Endothelial cell of hepatic sinusoid (primary cell): ENCODE results near the gene PPP1R1C.
"Not testable (repeated sequence)": the region's sequence is repeated elsewhere in the genome, so short reads cannot be mapped to it uniquely, and the experiment has no call there.

Experiments
- in situ Hi-C: cut with HindIII; loops from 2 replicates; pipeline ENCODE4 v1.10.0; 2017; ENCODE audit warnings: low sequenced_read_pairs

Gene PPP1R1C

DNA sequence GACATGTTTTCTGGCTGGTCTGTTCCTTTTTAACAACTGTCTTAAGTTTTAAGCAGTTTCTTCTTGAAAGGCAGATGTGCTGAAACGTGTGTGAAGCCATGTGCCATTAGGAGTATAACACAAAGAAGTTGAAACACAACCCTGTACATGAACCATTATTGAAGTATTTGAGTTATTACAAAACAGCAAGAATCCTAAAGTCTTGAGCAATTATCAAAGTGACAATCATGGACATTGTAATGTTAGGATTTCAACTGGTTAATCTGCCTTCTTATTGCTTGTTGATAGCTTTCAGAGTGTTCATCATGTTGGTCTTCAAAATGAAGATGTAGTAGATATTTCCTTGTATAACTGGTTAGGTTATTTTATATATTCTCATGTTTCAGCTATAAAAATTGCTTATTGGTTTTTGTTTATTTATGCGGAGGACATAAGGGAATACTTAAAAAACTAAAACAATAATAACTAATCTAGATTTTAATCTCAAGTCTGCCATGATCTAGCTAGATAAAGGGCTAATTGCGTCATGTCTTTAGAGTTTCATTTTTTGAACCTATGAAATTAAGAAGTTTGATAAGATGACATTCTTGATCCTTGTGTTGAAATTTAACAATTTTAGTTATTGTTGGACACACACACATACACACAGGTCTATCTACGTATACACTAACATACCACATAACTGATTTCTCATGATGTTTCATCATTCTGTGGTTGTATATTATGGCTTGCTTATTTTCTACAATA, 21.1 kb downstream of the PPP1R1C start:
- in situ Hi-C loops, result no loop called here

- in situ Hi-C loops, result no loop called here
These were observed 28.6 kb downstream of the PPP1R1C start for GRCh38 chr2:182014284-182014683.

- in situ Hi-C loops, result no loop called here
These were observed 29.9 kb downstream of the PPP1R1C start for GRCh38 chr2:182015334-182016109.

- in situ Hi-C loops, result no loop called here
These were observed 32.6 kb downstream of the PPP1R1C start for GRCh38 chr2:182018218-182018617.

DNA sequence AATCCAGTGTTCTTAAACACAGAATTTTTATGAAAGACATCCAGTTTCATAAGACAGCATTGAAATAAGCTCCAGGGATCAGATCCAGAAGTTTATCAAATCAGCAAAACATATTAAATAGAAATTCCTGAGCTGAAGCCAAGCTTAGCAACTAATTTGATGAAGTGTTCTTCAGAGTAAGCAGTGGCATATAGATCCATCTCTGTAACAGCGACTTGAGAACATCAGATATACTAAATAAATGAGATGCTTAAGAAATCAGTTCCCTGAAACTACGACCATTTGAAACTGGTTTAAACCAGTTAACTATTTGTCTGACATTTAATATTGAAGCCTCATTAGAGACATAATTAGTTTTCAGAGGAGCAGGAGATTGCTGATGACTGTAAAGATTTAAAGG, 34.1 kb downstream of the PPP1R1C start:
- in situ Hi-C loops, result loop anchor here (5.0 kb wide), 1 partner anchor 43 kb away; no protein-coding TSS in a partner anchor

- in situ Hi-C loops, result loop anchor here (5.0 kb wide), 1 partner anchor 42 kb away; no protein-coding TSS in a partner anchor
These were observed 34.8 kb downstream of the PPP1R1C start for GRCh38 chr2:182020286-182021070.

GRCh38 chr2:182023235-182023634, 37.6 kb downstream of the PPP1R1C start:
- in situ Hi-C loops, result loop anchor here (5.0 kb wide), 1 partner anchor 39 kb away; no protein-coding TSS in a partner anchor

DNA sequence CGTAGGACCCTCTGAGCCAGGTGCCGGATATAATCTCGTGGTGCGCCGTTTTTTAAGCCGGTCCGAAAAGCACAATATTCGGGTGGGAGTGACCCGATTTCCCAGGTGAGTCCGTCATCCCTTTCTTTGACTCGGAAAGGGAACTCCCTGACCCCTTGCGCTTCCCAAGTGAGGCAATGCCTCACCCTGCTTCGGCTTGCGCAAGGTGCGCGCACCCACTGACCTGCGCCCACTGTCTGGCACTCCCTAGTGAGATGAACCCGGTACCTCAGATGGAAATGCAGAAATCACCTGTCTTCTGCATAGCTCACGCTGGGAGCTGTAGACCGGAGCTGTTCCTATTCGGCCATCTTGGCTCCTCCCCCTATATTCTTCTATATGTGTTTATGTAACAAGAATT, 45.2 kb downstream of the PPP1R1C start:
- in situ Hi-C loops, result not testable (repeated sequence)

GRCh38 chr2:182031956-182032355, 46.3 kb downstream of the PPP1R1C start:
- in situ Hi-C loops, result no loop called here

GRCh38 chr2:182033449-182033848, 47.8 kb downstream of the PPP1R1C start:
- in situ Hi-C loops, result no loop called here

DNA sequence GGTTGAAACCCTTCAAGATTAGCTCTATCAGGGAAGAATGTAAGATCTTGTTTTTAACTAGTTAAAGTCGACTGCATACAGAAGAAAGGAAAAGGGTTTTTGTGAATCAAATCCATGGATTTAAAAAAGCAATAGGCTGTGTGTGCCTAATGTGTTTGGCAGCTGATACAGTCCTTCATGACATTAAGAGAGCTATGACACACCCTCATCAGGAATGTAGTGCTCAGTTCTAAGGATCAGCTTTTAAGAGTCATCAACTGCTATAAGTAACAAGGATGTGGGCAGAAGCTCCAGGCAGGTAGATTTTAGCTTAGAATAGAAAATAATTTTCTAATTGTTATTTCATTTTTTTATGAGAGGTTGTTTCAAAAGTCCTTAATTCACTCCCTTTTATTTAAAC, 52.9 kb downstream of the PPP1R1C start:
- in situ Hi-C loops, result no loop called here

GRCh38 chr2:182043021-182043420, 57.4 kb downstream of the PPP1R1C start:
- in situ Hi-C loops, result no loop called here

DNA sequence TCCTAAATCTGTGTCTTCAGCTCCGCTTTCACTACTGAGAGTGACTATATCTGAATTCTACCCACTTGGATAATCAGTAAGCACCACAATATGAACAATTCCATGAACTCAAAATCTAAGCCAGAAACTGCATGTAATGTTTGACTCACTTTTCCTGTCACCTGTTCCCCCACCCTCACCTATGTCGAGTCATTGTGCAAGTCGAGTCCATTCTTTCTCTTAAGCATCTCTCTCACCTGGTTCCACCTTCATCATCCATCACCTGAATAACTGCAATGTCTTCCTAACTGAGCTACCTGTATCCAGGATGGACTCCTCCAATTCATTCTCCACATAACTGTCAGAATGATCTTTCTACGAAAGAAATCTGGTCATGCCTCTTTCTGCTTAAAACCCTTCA, 58.2 kb downstream of the PPP1R1C start:
- in situ Hi-C loops, result no loop called here

DNA sequence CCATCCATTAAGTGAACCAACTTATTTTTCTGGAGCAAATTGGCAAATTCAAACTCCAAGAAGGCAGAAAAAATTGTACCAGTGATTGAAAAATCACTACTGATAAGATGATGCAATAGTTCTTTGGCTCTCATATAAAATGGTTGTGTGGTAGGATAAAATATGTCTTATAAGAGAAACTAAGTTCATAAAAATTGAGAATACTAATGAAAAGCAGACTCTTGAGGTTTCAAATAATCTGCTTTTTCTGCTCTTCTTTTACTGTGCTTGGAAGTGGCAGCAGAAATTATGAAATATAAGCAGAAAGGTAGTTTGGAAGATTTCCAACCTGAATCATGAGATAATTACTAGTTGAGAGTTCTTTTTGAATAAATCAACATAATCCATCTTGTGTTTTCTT, 61.9 kb downstream of the PPP1R1C start:
- in situ Hi-C loops, result no loop called here

DNA sequence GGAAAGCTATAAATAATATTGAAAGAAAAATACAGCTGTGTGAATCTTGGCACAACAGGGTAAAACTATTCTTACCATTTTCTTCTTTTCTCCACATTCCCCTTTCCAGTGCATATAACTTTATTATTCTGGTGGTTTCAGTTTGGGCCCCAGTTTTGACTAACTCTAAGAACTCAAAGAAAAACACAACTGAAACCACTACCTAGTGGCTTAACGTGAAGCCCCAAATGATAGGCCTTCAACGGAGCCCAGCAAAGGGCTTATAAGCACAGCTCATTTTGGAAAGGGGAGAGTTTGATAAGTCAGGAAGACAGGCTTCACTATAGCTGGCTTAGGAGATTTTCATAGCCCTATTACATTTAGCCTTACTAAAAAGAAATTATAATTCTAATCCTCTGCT, 62.4 kb downstream of the PPP1R1C start:
- in situ Hi-C loops, result no loop called here

GRCh38 chr2:182048621-182049020, 63.0 kb downstream of the PPP1R1C start:
- in situ Hi-C loops, result no loop called here

GRCh38 chr2:182049372-182050148, 63.9 kb downstream of the PPP1R1C start:
- in situ Hi-C loops, result no loop called here

DNA sequence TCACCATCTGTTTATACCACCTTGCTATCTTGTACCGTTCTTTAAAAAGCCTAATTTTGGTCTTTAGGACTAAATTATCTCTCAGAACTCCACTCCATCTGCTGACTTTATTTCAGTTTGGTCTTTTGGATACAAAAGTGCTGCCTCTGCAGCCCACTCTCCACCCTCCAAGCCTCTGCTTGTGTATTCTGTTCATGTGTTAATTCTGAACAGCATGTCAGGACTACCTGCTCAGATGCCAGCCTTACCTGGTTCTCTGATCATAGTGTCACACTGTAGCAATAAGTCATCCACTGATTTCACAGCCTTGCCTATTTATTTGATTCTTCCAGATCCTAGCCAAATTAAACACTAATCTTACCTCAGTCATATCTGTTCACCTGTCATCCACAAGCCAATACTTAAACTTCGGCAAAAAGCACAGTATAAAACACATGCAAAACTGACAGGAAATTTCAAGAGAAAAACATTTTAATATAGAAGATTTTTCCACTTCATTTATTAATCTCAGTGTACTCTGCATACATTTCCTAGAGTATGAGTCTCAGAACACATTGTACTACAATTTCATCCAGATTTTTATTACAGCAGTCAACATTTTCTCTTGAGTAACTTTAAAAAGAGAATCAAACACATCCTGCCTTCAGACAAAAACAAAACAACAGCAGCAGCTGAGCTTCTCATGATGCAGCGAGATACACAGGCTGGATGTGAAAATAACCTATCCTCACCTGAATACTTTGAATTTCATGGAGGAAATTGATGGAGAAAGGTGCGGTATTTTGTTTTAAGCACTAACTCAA, 64.9 kb downstream of the PPP1R1C start:
- in situ Hi-C loops, result no loop called here

- in situ Hi-C loops, result no loop called here
These were observed 70.3 kb downstream of the PPP1R1C start for GRCh38 chr2:182055993-182056392.

GRCh38 chr2:182057002-182057401, 71.3 kb downstream of the PPP1R1C start:
- in situ Hi-C loops, result no loop called here
